DOHH2 (cell line): ENCODE results near the gene LNX2.

Experiments used
- CTCF ChIP-seq: fragments of 200-600 bp; sonication (generic); IDR thresholded peaks from one replicate; pipeline ENCODE4 v1.5.1; 2014; ENCODE audit warnings: antibody characterized with exemption, mild to moderate bottlenecking, low read depth, low read length; ENCODE audit not compliant: poor library complexity, severe bottlenecking
- EZH2phosphoT487 ChIP-seq: fragments of 200-600 bp; sonication (generic); IDR thresholded peaks from 2 replicates; pipeline ENCODE4 v1.6.1; 2017; ENCODE audit warnings: borderline replicate concordance, mild to moderate bottlenecking, antibody characterized with exemption, low read length, moderate library complexity, mixed read lengths

- TF ChIP-seq CTCF (no peak), EZH2phosphoT487 (no peak)
Measured at GRCh38 chr13:27542220-27542619, 78.1 kb downstream of the LNX2 start.
